ENCODE measurements around the gene ZCCHC10. TPM values are rescaled to one million over a fixed set of nuclear protein-coding genes. Genes with fewer than 3 reads are reported as not detected.

Gene ZCCHC10
- total and polyA plus RNA-seq, 9 of the 15 experiments (the other 6 are each of a cell fraction or from before 2014, with no cell fraction given), result 11.9 to 146 (median 51.8) TPM

DNA sequence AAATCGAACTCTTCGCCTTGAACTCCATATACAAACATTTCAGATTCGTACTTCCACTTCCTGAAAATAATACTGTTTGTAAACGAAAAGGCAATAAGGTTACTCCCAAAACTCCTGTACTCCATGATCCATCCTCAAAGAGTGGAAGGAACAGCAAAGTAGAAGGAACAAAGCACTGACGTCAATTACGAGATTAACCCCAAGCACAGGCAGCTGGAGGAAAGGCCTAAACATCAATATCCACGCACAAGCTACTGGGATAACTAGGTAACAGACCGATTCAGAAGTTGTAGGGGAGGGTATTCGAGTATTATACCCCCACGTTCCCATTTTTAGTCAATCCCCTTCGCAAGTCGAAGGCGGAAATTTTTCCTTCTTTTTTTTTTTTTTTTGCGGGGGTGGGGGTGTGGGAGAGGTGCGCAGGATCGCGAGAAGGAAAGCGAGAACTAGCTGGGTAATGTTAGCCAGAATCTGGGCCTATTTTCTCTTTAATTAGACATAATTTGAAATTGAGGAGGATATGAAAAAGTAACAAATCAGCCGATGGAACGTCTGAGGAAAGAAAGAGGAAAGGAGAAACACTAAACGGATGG, 63.8 kb downstream of the ZCCHC10 start (continued):
- TF ChIP-seq MBD2 (IDR thresholded peaks at IDR 0.05; ENCODE audit: borderline replicate concordance, low read depth), result no peak
- TF ChIP-seq, protein P1, sequence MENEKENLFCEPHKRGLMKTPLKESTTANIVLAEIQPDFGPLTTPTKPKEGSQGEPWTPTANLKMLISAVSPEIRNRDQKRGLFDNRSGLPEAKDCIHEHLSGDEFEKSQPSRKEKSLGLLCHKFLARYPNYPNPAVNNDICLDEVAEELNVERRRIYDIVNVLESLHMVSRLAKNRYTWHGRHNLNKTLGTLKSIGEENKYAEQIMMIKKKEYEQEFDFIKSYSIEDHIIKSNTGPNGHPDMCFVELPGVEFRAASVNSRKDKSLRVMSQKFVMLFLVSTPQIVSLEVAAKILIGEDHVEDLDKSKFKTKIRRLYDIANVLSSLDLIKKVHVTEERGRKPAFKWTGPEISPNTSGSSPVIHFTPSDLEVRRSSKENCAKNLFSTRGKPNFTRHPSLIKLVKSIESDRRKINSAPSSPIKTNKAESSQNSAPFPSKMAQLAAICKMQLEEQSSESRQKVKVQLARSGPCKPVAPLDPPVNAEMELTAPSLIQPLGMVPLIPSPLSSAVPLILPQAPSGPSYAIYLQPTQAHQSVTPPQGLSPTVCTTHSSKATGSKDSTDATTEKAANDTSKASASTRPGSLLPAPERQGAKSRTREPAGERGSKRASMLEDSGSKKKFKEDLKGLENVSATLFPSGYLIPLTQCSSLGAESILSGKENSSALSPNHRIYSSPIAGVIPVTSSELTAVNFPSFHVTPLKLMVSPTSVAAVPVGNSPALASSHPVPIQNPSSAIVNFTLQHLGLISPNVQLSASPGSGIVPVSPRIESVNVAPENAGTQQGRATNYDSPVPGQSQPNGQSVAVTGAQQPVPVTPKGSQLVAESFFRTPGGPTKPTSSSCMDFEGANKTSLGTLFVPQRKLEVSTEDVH (IDR thresholded peaks at IDR 0.05; ENCODE audit: low read depth, partially characterized antibody), result peak; percentile 39
- TF ChIP-seq, protein P2, sequence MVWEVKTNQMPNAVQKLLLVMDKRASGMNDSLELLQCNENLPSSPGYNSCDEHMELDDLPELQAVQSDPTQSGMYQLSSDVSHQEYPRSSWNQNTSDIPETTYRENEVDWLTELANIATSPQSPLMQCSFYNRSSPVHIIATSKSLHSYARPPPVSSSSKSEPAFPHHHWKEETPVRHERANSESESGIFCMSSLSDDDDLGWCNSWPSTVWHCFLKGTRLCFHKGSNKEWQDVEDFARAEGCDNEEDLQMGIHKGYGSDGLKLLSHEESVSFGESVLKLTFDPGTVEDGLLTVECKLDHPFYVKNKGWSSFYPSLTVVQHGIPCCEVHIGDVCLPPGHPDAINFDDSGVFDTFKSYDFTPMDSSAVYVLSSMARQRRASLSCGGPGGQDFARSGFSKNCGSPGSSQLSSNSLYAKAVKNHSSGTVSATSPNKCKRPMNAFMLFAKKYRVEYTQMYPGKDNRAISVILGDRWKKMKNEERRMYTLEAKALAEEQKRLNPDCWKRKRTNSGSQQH (CRISPR knock-in tag; IDR thresholded peaks at IDR 0.05), result no peak
- TF ChIP-seq EGR1 (conservative IDR thresholded peaks at IDR 0.05), result peak; percentile 98
- TF ChIP-seq LEF1 (IDR thresholded peaks at IDR 0.05), result no peak
- TF ChIP-seq CREM (IDR thresholded peaks at IDR 0.05; ENCODE audit: low read depth), result peak; percentile 84
- TF ChIP-seq, protein P3, sequence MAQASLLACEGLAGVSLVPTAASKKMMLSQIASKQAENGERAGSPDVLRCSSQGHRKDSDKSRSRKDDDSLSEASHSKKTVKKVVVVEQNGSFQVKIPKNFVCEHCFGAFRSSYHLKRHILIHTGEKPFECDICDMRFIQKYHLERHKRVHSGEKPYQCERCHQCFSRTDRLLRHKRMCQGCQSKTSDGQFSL (CRISPR knock-in tag; IDR thresholded peaks at IDR 0.05), result no peak
- TF ChIP-seq, protein P3 (tag; IDR thresholded peaks at IDR 0.05), result peak in 1 of 2 experiments; percentile 86; a peak in 2 of 4 replicates
- peak; percentile 47; the same call in 1 of the 2 replicates for TF ChIP-seq EP400 (IDR thresholded peaks at IDR 0.05)
- TF ChIP-seq, protein P4, sequence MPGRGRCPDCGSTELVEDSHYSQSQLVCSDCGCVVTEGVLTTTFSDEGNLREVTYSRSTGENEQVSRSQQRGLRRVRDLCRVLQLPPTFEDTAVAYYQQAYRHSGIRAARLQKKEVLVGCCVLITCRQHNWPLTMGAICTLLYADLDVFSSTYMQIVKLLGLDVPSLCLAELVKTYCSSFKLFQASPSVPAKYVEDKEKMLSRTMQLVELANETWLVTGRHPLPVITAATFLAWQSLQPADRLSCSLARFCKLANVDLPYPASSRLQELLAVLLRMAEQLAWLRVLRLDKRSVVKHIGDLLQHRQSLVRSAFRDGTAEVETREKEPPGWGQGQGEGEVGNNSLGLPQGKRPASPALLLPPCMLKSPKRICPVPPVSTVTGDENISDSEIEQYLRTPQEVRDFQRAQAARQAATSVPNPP (IDR thresholded peaks at IDR 0.05; ENCODE audit: borderline replicate concordance, insufficient read depth, insufficient read length), result no peak
- TF ChIP-seq ZNF175 (CRISPR knock-in tag; IDR thresholded peaks at IDR 0.05; ENCODE audit: low read depth), result 0 out of 2 replicates have a peak, but pooled peaks have one; percentile 20
- TF ChIP-seq ZNF584 (CRISPR knock-in tag; IDR thresholded peaks at IDR 0.05; ENCODE audit: low read depth), result no peak
- TF ChIP-seq MYC (IDR thresholded peaks at IDR 0.05; ENCODE audit: low read depth, low read length), result peak; percentile 12; the same call in 1 of the 2 replicates
- no peak for TF ChIP-seq MYC (CRISPR knock-in tag; IDR thresholded peaks at IDR 0.05; ENCODE audit: borderline replicate concordance, low read depth)
- TF ChIP-seq, protein P5, sequence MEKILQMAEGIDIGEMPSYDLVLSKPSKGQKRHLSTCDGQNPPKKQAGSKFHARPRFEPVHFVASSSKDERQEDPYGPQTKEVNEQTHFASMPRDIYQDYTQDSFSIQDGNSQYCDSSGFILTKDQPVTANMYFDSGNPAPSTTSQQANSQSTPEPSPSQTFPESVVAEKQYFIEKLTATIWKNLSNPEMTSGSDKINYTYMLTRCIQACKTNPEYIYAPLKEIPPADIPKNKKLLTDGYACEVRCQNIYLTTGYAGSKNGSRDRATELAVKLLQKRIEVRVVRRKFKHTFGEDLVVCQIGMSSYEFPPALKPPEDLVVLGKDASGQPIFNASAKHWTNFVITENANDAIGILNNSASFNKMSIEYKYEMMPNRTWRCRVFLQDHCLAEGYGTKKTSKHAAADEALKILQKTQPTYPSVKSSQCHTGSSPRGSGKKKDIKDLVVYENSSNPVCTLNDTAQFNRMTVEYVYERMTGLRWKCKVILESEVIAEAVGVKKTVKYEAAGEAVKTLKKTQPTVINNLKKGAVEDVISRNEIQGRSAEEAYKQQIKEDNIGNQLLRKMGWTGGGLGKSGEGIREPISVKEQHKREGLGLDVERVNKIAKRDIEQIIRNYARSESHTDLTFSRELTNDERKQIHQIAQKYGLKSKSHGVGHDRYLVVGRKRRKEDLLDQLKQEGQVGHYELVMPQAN (IDR thresholded peaks at IDR 0.05; ENCODE audit: borderline replicate concordance), result peak; percentile 51; the same call in 1 of the 2 replicates
- TF ChIP-seq ZNF589 (CRISPR knock-in tag; IDR thresholded peaks at IDR 0.05; ENCODE audit: low read depth), result 0 out of 2 replicates have a peak, but pooled peaks have one; percentile 10
- peak; percentile 16 for TF ChIP-seq TBP (optimal IDR thresholded peaks at IDR 0.05; ENCODE audit: low read depth, low read length)
- no peak for TF ChIP-seq TCF7 (IDR thresholded peaks at IDR 0.05; ENCODE audit: borderline replicate concordance)
- TF ChIP-seq SMARCA5 (IDR thresholded peaks at IDR 0.05), result 0 out of 2 replicates have a peak, but pooled peaks have one; percentile 18
- TF ChIP-seq L3MBTL2 (IDR thresholded peaks at IDR 0.05), result 0 out of 2 replicates have a peak, but pooled peaks have one; percentile 15
